DOHH2 (cell line): Measurements from ENCODE around the gene GLOD5.

Experiments used
- EZH2phosphoT487 ChIP-seq: fragments of 200-600 bp; sonication (generic); IDR thresholded peaks from 2 replicates; pipeline ENCODE4 v1.6.1; 2017; ENCODE audit warnings: borderline replicate concordance, mild to moderate bottlenecking, antibody characterized with exemption, low read length, moderate library complexity, mixed read lengths
- TF ChIP-seq, protein P1 (sequence below): fragments of 200-600 bp; sonication (generic); IDR thresholded peaks from one replicate; pipeline ENCODE4 v1.5.1; 2014; ENCODE audit warnings: antibody characterized with exemption, mild to moderate bottlenecking, low read depth, low read length; ENCODE audit not compliant: poor library complexity, severe bottlenecking

GRCh38 chrX:48719958-48720357 is 41.6 kb upstream of the GLOD5 start:
- TF ChIP-seq, protein P1, sequence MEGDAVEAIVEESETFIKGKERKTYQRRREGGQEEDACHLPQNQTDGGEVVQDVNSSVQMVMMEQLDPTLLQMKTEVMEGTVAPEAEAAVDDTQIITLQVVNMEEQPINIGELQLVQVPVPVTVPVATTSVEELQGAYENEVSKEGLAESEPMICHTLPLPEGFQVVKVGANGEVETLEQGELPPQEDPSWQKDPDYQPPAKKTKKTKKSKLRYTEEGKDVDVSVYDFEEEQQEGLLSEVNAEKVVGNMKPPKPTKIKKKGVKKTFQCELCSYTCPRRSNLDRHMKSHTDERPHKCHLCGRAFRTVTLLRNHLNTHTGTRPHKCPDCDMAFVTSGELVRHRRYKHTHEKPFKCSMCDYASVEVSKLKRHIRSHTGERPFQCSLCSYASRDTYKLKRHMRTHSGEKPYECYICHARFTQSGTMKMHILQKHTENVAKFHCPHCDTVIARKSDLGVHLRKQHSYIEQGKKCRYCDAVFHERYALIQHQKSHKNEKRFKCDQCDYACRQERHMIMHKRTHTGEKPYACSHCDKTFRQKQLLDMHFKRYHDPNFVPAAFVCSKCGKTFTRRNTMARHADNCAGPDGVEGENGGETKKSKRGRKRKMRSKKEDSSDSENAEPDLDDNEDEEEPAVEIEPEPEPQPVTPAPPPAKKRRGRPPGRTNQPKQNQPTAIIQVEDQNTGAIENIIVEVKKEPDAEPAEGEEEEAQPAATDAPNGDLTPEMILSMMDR = no peak
- no peak for TF ChIP-seq EZH2phosphoT487
